HG02870 (cell line): Measurements from ENCODE around the gene TLR7.

Experiments
- ATAC-seq: cut with Tn5 transposase; IDR thresholded peaks from one replicate; pipeline ENCODE4 v1.9.1; 2021; ENCODE audit warnings: mild to moderate bottlenecking, moderate library complexity; ENCODE audit not compliant: unreplicated experiment

The TLR7 gene

GRCh38 chrX:12866451-12867377 is at the start of gene TLR7:
TLR7 (plus strand) TSS chrX:12867072; CDS start chrX:12867579, 507 bp downstream.
- ATAC-seq, result no peak

DNA sequence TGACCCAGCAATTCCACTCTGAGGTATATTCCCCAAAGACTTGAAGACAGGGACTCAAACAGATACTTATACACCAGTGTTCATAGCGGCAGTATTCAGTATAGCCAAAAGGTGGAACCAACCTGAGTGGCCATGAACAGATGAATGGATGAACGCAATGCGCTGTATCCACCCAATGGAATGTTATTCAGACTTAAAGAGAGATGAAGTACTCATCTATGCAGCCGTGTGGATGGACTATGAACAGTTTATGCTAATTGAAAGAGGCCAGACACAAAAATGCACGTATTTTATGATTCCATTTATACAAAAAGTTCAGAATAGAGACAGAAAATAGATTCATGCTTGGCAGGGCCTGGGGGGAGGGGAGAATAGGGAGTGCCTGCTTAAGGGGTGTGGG is 49.3 kb upstream of the TLR7 start:
- ATAC-seq, result no peak

GRCh38 chrX:12819222-12819621 is 47.6 kb upstream of the TLR7 start:
- ATAC-seq, result no peak

DNA sequence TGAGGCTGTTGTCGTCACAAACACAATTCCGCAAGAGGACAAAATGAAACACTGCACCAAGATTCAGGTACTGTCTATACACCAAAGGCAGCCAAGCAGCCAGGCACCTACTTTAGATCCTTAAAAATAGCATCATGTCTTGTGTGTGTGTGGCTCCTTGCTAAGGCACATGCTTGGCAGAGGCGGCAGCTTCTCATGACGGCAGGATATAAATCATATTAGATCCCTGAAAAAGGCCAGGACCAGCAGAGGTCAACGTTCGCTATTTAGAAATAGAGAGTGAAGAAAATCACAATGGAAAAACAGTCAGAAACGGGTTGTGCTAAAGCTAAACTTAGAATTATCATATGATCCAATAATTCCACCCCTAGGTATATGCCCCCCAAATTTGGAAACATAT is 46.1 kb upstream of the TLR7 start:
- ATAC-seq, result no peak

DNA sequence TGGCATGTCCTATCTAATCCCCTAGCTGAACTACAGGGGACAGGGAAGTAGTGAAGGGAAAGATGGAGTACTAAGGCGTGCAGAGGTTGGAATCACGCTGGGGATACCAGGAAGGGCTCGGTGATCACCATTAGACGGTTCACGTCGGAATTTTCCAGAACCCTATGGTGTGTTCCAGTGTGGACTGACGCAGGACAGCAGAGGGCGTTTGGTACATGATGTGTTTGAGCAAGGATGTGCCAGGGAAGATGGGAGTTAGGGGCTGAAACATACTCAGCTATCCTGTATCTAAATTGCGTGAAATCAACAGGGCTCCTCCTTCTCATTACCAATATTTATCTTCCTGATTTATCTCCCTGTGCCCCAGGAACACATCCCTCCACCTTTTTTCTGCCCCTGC is 41.9 kb upstream of the TLR7 start:
- no peak for ATAC-seq

GRCh38 chrX:12825801-12826200 is 41.1 kb upstream of the TLR7 start:
- ATAC-seq, result no peak

GRCh38 chrX:12843061-12843667 is 23.7 kb upstream of the TLR7 start:
- no peak for ATAC-seq

DNA sequence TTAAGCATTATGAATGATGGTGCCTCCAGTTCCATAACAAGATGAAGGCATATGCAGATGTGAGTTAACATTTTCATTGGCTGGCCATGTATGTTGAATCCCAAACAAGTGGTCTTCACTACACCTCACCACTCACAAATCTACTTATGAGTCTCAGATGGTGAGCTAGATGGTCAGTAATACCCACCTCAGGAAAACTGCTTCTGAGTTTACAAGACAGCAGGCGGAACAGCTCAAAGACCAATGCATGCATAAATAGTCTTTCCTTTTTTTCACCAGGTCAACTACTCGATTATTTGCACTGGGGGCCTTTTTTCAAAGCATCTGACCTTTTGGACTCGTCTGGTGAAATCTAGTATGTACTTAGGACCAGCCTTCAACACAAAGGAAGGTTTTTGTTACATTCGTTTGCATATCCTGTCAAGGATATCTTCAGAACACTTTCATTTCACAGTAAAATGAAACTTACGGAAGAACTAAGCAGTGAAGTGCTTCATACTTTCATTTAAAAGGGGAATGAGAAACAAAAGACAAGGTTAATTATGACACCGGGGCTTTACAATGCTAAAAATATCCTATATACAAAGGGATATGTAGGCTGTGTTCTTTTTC is 23.1 kb upstream of the TLR7 start:
- ATAC-seq, result peak; percentile 85

GRCh38 chrX:12844319-12844718 is 22.6 kb upstream of the TLR7 start:
- ATAC-seq, result no peak

DNA sequence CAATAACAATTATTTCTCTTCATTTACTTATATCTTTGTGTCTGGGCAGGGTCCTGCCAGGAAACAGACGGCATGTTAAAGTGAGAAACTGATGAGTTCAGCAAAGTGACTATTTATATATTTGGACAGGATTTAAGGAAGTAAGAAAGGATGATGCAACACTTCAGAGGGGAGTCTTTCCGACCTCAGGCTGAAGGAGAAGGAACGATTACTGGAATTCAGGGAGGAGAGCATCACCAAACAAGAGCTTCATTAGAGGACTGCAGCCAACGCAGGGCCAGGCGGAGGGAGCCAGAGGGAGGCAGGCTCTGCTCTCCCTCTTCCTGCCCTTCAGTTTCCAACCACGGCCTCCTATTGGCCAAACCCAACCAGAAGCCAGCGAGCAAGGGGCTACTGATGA is 1.5 kb upstream of the TLR7 start:
- ATAC-seq, result no peak

DNA sequence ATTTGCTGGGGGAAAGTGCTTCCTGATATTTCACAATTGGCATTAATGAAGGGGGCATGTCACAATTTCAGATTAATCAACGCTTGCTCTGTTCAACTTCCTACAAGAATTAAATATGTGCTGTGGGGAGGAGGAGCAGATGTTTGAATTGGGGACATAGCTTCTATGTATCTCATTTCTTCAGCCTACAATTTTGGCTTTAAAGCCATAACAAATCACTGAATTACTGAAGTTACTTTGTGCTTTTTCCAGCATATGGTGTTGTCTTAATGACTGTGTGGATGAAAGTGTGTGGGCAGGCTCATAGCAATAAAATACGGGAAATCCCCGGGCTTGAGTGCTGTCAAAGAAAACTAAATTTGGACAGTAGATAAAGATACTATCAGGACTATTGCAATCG is 813 bp downstream of the TLR7 start:
- ATAC-seq, result no peak

DNA sequence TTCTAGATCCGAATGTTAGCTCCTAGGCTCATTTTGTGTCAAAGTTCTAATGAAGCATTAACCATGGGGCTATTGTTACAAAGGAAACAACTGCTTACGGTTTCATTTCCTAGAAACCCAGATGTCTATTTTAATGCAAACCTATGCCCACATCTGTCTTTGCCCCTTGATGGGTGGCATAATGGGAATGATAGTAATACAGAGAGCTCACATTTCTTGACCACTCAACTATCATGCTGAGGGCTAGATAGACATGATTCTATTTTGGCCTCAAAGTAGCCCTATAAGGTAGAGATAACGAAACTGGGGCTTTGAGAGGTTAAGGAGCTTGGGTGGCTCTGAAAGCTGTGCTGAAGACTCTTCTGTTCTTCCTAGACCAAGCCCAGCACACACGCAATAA is 1.9 kb downstream of the TLR7 start:
- no peak for ATAC-seq

DNA sequence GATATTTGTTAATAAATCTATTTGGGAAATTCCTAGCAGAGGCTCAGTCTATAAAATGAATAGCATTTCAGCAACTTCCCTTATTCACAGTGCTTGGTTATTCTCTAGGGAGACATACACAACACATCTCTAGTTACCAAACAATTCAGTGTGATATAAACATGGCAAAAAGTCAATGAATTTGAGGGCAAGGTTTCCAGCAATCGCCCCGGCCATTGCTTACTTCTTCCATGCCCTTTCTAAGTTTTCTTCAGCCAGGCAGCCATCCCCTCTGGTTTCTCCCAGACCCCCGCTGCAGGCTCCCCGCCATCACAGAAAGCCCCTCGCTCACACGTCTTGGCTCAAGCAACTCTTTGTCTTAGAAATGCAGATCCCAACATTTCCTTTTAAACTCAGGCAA is 4.4 kb downstream of the TLR7 start:
- no peak for ATAC-seq

DNA sequence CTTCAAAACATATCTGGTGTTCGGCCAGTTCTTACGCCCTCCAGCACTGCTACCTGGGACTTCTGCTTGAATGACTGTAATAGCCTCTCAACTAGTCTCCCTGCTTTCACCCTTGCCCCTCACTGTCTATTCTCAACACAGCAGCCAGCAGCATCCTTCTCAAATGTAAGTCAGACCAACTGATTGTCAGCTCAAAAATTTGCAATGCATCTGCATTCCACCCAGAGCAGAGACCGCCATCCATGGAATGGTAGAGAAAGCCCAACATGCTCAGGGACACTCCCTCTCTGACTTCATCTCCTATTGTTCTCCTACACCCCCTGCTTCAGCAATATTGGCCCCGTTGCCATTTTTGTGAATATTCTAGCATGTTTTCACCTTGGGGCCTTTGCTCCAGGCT is 5.9 kb downstream of the TLR7 start:
- no peak for ATAC-seq

- ATAC-seq, result no peak
Observed at GRCh38 chrX:12874581-12874980, 7.7 kb downstream of the TLR7 start.

DNA sequence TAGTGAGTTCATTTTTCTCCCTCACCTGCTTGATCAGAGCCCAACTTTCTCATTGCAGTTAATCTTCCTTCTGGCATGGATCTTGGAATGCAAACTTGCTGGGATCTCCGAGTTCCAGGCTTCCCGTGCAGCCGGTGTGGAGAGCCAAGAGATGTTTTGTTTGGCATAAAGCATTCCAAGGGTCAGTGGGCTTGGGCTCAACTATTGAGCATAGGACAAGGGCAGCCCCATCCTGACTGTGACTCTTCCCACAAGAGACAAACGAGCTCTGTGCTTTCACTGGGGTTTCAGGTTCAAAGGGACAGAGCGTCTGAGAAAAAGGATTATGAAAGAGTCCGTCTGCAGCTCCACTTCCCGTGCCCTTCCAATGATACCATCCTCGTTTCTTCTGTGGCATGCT is 10.5 kb downstream of the TLR7 start:
- ATAC-seq, result no peak

DNA sequence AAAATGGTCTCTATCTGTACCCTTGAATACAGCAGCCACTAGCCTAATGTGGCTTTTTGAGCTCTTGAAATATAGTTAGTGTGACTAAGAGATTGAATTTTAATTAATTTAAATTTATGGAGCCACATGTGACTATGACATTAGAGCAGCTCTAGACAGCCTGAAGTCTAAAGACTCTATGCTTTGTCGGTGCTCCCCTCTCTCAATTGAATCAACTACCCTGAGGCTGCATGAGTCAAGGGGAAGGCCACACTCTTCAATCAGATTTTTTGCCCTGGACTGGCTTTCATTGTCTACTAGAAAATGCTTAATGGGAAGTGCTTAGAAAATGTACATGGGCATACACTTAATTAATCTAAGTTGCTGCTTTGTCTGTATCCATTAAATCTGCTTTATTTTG is 11.7 kb downstream of the TLR7 start:
- ATAC-seq, result no peak

GRCh38 chrX:12881914-12882313 is 15.0 kb downstream of the TLR7 start:
- no peak for ATAC-seq

DNA sequence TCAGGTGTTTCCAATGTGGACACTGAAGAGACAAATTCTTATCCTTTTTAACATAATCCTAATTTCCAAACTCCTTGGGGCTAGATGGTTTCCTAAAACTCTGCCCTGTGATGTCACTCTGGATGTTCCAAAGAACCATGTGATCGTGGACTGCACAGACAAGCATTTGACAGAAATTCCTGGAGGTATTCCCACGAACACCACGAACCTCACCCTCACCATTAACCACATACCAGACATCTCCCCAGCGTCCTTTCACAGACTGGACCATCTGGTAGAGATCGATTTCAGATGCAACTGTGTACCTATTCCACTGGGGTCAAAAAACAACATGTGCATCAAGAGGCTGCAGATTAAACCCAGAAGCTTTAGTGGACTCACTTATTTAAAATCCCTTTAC is 18.6 kb downstream of the TLR7 start:
- no peak for ATAC-seq

- ATAC-seq, result no peak
Observed at GRCh38 chrX:12886545-12886944, 19.7 kb downstream of the TLR7 start.

- no peak for ATAC-seq
Observed at GRCh38 chrX:12887141-12887540, 20.3 kb downstream of the TLR7 start.

DNA sequence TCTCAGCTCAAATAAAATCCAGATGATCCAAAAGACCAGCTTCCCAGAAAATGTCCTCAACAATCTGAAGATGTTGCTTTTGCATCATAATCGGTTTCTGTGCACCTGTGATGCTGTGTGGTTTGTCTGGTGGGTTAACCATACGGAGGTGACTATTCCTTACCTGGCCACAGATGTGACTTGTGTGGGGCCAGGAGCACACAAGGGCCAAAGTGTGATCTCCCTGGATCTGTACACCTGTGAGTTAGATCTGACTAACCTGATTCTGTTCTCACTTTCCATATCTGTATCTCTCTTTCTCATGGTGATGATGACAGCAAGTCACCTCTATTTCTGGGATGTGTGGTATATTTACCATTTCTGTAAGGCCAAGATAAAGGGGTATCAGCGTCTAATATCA is 20.9 kb downstream of the TLR7 start:
- ATAC-seq, result no peak
